GM23338 (cell line): Measurements from ENCODE around the gene NPAS2. TPM values are rescaled to one million over a fixed set of nuclear protein-coding genes. Genes with fewer than 3 reads are reported as not detected.

Experiments used
- ATAC-seq: fragments of 200-7000 bp; cut with Tn5 transposase; 3 replicates; pipeline ENCODE4 v1.9.1; 2020
- DNase-seq: peaks from one replicate; pipeline ENCODE4 v3.0.0-alpha.2; 2015; ENCODE audit warnings: low spot score
- H2AFZ ChIP-seq: fragments of 200-600 bp; sonication (generic); 2 replicates; pipeline ENCODE4 v1.8.0; 2016; ENCODE audit warnings: antibody characterized with exemption, mild to moderate bottlenecking, moderate library complexity
- H3F3A ChIP-seq: fragments of 200-600 bp; sonication (generic); replicated peaks from 2 replicates; pipeline ENCODE4 v1.8.0; 2017; ENCODE audit warnings: antibody characterized with exemption, mixed run types, low read depth
- H3K27ac ChIP-seq: fragments of 200-600 bp; sonication (generic); 2 replicates; pipeline ENCODE4 v1.6.1; 2016; ENCODE audit warnings: low read depth
- H3K27me3 ChIP-seq: fragments of 200-600 bp; sonication (generic); 2 replicates; pipeline ENCODE4 v1.8.0; 2016; ENCODE audit warnings: mild to moderate bottlenecking, mixed run types, moderate library complexity; ENCODE audit not compliant: insufficient read depth
- H3K36me3 ChIP-seq: fragments of 200-600 bp; sonication (generic); 2 replicates; pipeline ENCODE4 v1.8.0; 2016; ENCODE audit warnings: mild to moderate bottlenecking; ENCODE audit not compliant: insufficient read depth
- H3K4me1 ChIP-seq: fragments of 200-600 bp; sonication (generic); 2 replicates; pipeline ENCODE4 v1.8.0; 2016; ENCODE audit warnings: mild to moderate bottlenecking, moderate library complexity; ENCODE audit not compliant: insufficient read depth
- H3K4me2 ChIP-seq: fragments of 200-600 bp; sonication (generic); 2 replicates; pipeline ENCODE4 v1.7.1; 2017; ENCODE audit warnings: mixed run types
- H3K4me3 ChIP-seq: fragments of 200-600 bp; sonication (generic); 2 replicates; pipeline ENCODE4 v1.6.1; 2016; ENCODE audit warnings: mixed run types
- H3K79me2 ChIP-seq: fragments of 200-600 bp; sonication (generic); replicated peaks from 2 replicates; pipeline ENCODE4 v1.8.0; 2017; ENCODE audit warnings: mild to moderate bottlenecking; ENCODE audit not compliant: insufficient read depth
- H3K9me2 ChIP-seq: fragments of 200-600 bp; sonication (generic); 2 replicates; pipeline ENCODE4 v1.8.0; 2017; ENCODE audit not compliant: insufficient read depth
- H4K20me1 ChIP-seq: fragments of 200-600 bp; sonication (generic); replicated peaks from 2 replicates; pipeline ENCODE4 v1.8.0; 2017; ENCODE audit warnings: mild to moderate bottlenecking; ENCODE audit not compliant: insufficient read depth
- H3K27ac Mint-ChIP-seq: 2 replicates; pipeline ENCODE4 v1.8.0; 2020; ENCODE audit warnings: inconsistent platforms, mild to moderate bottlenecking, moderate library complexity, mixed read lengths
- H3K27me3 Mint-ChIP-seq: 3 replicates; pipeline ENCODE4 v1.8.0; 2022; ENCODE audit warnings: low read depth, mild to moderate bottlenecking, moderate library complexity, mixed read lengths, inconsistent platforms; ENCODE audit not compliant: insufficient read depth, poor library complexity
- H3K36me3 Mint-ChIP-seq: 3 replicates; pipeline ENCODE4 v1.8.0; 2021; ENCODE audit warnings: low read depth, mild to moderate bottlenecking, inconsistent platforms, moderate library complexity, mixed read lengths
- H3K4me1 Mint-ChIP-seq: 3 replicates; pipeline ENCODE4 v1.8.0; 2020; ENCODE audit warnings: mild to moderate bottlenecking, inconsistent platforms, mixed read lengths
- H3K4me3 Mint-ChIP-seq: 3 replicates; pipeline ENCODE4 v1.8.0; 2021; ENCODE audit warnings: moderate library complexity, mild to moderate bottlenecking, inconsistent platforms, mixed read lengths
- H3K9me3 Mint-ChIP-seq: 3 replicates; pipeline ENCODE4 v1.8.0; 2020; ENCODE audit warnings: moderate library complexity, mild to moderate bottlenecking, inconsistent platforms, mixed read lengths
- CREB1 ChIP-seq: fragments of 250-450 bp; sonication (Bioruptor Pico); IDR thresholded peaks from 2 replicates; pipeline ENCODE4 v1.5.0; 2020; ENCODE audit warnings: low read depth, mild to moderate bottlenecking, moderate library complexity
- ETS1 ChIP-seq: IDR thresholded peaks from 2 replicates; pipeline ENCODE4 v1.6.1; 2016; ENCODE audit warnings: antibody characterized with exemption
- EZH2 ChIP-seq: fragments of 200-600 bp; sonication (generic); IDR thresholded peaks from one replicate; pipeline ENCODE4 v1.8.0; 2017; ENCODE audit warnings: antibody characterized with exemption, mild to moderate bottlenecking, low read depth; ENCODE audit not compliant: unreplicated experiment
- JUNB ChIP-seq: IDR thresholded peaks from one replicate; pipeline ENCODE4 v1.6.1; 2016; ENCODE audit warnings: antibody characterized with exemption; ENCODE audit not compliant: unreplicated experiment
- NANOG ChIP-seq: IDR thresholded peaks from 2 replicates; pipeline ENCODE4 v1.6.1; 2016; ENCODE audit warnings: antibody characterized with exemption, borderline replicate concordance
- POLR2AphosphoS5 ChIP-seq: IDR thresholded peaks from 2 replicates; pipeline ENCODE4 v1.6.1; 2016; ENCODE audit warnings: antibody characterized with exemption, low read depth
- REST ChIP-seq: IDR thresholded peaks from one replicate; pipeline ENCODE4 v1.6.1; 2018; ENCODE audit warnings: antibody characterized with exemption; ENCODE audit not compliant: unreplicated experiment
- STAT1 ChIP-seq: IDR thresholded peaks from one replicate; pipeline ENCODE4 v1.6.1; 2016; ENCODE audit warnings: antibody characterized with exemption; ENCODE audit not compliant: unreplicated experiment
- ZNF331 ChIP-seq: fragments of 250-450 bp; sonication (Bioruptor Pico); IDR thresholded peaks from 2 replicates; pipeline ENCODE4 v1.5.0; 2020; ENCODE audit warnings: low read depth, mild to moderate bottlenecking, moderate library complexity
- polyA plus RNA-seq: library from polyadenylated mRNA; unstranded; fragments of >200 nt; fragmentation: Nextera tagmentation; extraction: Ambion mirVana; gene quantifications from 2 replicates; pipeline ENCODE4 v1.2.1, GENCODE V29; 2016
- total RNA-seq: library from RNA; depleted of rRNA; stranded (reverse); fragments of >200 nt; shearing (Covaris generic); gene quantifications from 2 replicates; pipeline ENCODE4 v1.2.3, GENCODE V29; 2014
- TF ChIP-seq, protein P1 (sequence below): fragments of 250-450 bp; sonication (Bioruptor Pico); IDR thresholded peaks from 2 replicates; pipeline ENCODE4 v1.5.0; 2020; ENCODE audit warnings: mild to moderate bottlenecking, moderate library complexity
- TF ChIP-seq, protein P2 (sequence below), 2 experiments: fragments of 200-600 bp in 1 of 2; sonication (generic) in 1 of 2; conservative IDR thresholded peaks; 2 replicates each; pipeline versions ENCODE4 v1.5.1 to v1.6.1; 2016 to 2017; ENCODE audit warnings: antibody characterized with exemption in 2 of 2, low read depth in 2 of 2, mild to moderate bottlenecking in 2 of 2, moderate library complexity in 1 of 2

NPAS2 gene
- total and polyA plus RNA-seq, 2 experiments from 2014 or later = 0.56 to 1.1 TPM

GRCh38 chr2:100909534-100910081 lies 89.7 kb downstream of the NPAS2 start:
- no peak; the same call in 2 of the 3 replicates for ATAC-seq
- no peak overlapping the region for H3K27ac ChIP-seq
- no peaks in the 10 kb centered on the region for H4K20me1 ChIP-seq

More at GRCh38 chr2:100909534-100910081, 89.7 kb downstream of the NPAS2 start:
- no peaks in the 10 kb centered on the region for H3K36me3 ChIP-seq
- H3K4me1 ChIP-seq = no peaks in the 10 kb centered on the region
- no peak overlapping the region for H3K4me3 ChIP-seq
- H3K36me3 Mint-ChIP-seq = no peaks in the 10 kb centered on the region; the same call in 2 of the 3 replicates
- H3K27me3 Mint-ChIP-seq = peaks cover 2% of the 10 kb centered on the region
- no peaks in the 10 kb centered on the region for H3K79me2 ChIP-seq
- H3K27me3 ChIP-seq = no peaks in the 10 kb centered on the region
- no peak for DNase-seq
- H3K9me2 ChIP-seq = peaks cover 9% of the 10 kb centered on the region
- no peaks in the 10 kb centered on the region for H3K9me3 Mint-ChIP-seq
- peaks cover 7% of the 10 kb centered on the region; the same call in 2 of the 3 replicates for H3K4me1 Mint-ChIP-seq
- H3K27ac Mint-ChIP-seq = no peak overlapping the region
- no peak overlapping the region for H3K4me2 ChIP-seq
- H3K4me3 Mint-ChIP-seq = no peak overlapping the region
- TF ChIP-seq POLR2AphosphoS5 = no peak
- no peak for TF ChIP-seq ETS1
- TF ChIP-seq STAT1 = no peak
- no peak for TF ChIP-seq EZH2
- TF ChIP-seq JUNB = no peak
- TF ChIP-seq, protein P1, sequence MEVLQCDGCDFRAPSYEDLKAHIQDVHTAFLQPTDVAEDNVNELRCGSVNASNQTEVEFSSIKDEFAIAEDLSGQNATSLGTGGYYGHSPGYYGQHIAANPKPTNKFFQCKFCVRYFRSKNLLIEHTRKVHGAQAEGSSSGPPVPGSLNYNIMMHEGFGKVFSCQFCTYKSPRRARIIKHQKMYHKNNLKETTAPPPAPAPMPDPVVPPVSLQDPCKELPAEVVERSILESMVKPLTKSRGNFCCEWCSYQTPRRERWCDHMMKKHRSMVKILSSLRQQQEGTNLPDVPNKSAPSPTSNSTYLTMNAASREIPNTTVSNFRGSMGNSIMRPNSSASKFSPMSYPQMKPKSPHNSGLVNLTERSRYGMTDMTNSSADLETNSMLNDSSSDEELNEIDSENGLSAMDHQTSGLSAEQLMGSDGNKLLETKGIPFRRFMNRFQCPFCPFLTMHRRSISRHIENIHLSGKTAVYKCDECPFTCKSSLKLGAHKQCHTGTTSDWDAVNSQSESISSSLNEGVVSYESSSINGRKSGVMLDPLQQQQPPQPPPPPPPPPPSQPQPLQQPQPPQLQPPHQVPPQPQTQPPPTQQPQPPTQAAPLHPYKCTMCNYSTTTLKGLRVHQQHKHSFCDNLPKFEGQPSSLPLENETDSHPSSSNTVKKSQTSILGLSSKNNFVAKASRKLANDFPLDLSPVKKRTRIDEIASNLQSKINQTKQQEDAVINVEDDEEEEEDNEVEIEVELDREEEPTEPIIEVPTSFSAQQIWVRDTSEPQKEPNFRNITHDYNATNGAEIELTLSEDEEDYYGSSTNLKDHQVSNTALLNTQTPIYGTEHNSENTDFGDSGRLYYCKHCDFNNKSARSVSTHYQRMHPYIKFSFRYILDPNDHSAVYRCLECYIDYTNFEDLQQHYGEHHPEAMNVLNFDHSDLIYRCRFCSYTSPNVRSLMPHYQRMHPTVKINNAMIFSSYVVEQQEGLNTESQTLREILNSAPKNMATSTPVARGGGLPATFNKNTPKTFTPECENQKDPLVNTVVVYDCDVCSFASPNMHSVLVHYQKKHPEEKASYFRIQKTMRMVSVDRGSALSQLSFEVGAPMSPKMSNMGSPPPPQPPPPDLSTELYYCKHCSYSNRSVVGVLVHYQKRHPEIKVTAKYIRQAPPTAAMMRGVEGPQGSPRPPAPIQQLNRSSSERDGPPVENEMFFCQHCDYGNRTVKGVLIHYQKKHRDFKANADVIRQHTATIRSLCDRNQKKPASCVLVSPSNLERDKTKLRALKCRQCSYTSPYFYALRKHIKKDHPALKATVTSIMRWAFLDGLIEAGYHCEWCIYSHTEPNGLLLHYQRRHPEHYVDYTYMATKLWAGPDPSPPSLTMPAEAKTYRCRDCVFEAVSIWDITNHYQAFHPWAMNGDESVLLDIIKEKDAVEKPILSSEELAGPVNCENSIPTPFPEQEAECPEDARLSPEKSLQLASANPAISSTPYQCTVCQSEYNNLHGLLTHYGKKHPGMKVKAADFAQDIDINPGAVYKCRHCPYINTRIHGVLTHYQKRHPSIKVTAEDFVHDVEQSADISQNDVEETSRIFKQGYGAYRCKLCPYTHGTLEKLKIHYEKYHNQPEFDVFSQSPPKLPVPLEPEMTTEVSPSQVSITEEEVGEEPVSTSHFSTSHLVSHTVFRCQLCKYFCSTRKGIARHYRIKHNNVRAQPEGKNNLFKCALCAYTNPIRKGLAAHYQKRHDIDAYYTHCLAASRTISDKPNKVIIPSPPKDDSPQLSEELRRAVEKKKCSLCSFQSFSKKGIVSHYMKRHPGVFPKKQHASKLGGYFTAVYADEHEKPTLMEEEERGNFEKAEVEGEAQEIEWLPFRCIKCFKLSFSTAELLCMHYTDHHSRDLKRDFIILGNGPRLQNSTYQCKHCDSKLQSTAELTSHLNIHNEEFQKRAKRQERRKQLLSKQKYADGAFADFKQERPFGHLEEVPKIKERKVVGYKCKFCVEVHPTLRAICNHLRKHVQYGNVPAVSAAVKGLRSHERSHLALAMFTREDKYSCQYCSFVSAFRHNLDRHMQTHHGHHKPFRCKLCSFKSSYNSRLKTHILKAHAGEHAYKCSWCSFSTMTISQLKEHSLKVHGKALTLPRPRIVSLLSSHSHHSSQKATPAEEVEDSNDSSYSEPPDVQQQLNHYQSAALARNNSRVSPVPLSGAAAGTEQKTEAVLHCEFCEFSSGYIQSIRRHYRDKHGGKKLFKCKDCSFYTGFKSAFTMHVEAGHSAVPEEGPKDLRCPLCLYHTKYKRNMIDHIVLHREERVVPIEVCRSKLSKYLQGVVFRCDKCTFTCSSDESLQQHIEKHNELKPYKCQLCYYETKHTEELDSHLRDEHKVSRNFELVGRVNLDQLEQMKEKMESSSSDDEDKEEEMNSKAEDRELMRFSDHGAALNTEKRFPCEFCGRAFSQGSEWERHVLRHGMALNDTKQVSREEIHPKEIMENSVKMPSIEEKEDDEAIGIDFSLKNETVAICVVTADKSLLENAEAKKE (CRISPR knock-in tag) = no peak
- TF ChIP-seq ZNF331 (CRISPR knock-in tag) = no peak
- no peak for TF ChIP-seq REST
- TF ChIP-seq CREB1 (CRISPR knock-in tag) = no peak
- no peak for TF ChIP-seq NANOG
- TF ChIP-seq, protein P2, sequence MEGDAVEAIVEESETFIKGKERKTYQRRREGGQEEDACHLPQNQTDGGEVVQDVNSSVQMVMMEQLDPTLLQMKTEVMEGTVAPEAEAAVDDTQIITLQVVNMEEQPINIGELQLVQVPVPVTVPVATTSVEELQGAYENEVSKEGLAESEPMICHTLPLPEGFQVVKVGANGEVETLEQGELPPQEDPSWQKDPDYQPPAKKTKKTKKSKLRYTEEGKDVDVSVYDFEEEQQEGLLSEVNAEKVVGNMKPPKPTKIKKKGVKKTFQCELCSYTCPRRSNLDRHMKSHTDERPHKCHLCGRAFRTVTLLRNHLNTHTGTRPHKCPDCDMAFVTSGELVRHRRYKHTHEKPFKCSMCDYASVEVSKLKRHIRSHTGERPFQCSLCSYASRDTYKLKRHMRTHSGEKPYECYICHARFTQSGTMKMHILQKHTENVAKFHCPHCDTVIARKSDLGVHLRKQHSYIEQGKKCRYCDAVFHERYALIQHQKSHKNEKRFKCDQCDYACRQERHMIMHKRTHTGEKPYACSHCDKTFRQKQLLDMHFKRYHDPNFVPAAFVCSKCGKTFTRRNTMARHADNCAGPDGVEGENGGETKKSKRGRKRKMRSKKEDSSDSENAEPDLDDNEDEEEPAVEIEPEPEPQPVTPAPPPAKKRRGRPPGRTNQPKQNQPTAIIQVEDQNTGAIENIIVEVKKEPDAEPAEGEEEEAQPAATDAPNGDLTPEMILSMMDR (conservative IDR thresholded peaks at IDR 0.05; ENCODE audit: low read depth in 2 of 2) = no peak
- H2AFZ ChIP-seq = no peak overlapping the region
- H3F3A ChIP-seq = no peaks in the 10 kb centered on the region
